ENCODE measurements around the gene RANBP10.

GRCh38 chr16:67763066-67763465 lies 43.3 kb downstream of the RANBP10 start:
- TF ChIP-seq CTCF (IDR thresholded peaks at IDR 0.05; ENCODE audit: insufficient read depth, low read length, poor library complexity, severe bottlenecking) (no peak), EZH2phosphoT487 (conservative IDR thresholded peaks at IDR 0.05; ENCODE audit: low read length) (no peak)
